Smooth muscle cell (in vitro differentiated cells): ENCODE measurements around the gene SGCE. TPM values are rescaled to one million over a fixed set of nuclear protein-coding genes. Genes with fewer than 3 reads are reported as not detected.

Source experiments
- DNase-seq: peaks from one replicate; lab custom pipeline; 2025; ENCODE audit not compliant: unreplicated experiment; lab: John Stamatoyannopoulos, UW
- H2AFZ ChIP-seq: fragments of 200-600 bp; sonication (generic); 2 replicates; pipeline ENCODE4 v1.6.0; 2016; ENCODE audit warnings: antibody characterized with exemption, low read depth, mild to moderate bottlenecking
- H3F3A ChIP-seq: fragments of 200-600 bp; sonication (generic); 2 replicates; pipeline ENCODE4 v1.6.0; 2017; ENCODE audit warnings: antibody characterized with exemption, low read depth
- H3K27ac ChIP-seq: fragments of 200-600 bp; sonication (generic); 2 replicates; pipeline ENCODE4 v1.5.1; 2016; ENCODE audit warnings: low read depth, mild to moderate bottlenecking
- H3K27me3 ChIP-seq: fragments of 200-600 bp; sonication (generic); 2 replicates; pipeline ENCODE4 v1.6.1; 2016; ENCODE audit warnings: low read depth, mild to moderate bottlenecking
- H3K36me3 ChIP-seq: fragments of 200-600 bp; sonication (generic); 2 replicates; pipeline ENCODE4 v1.5.1; 2016; ENCODE audit warnings: low read depth
- H3K4me1 ChIP-seq: fragments of 200-600 bp; sonication (generic); 2 replicates; pipeline ENCODE4 v1.5.1; 2016; ENCODE audit warnings: low read depth
- H3K4me2 ChIP-seq: fragments of 200-600 bp; sonication (generic); 2 replicates; pipeline ENCODE4 v1.6.0; 2016; ENCODE audit warnings: mild to moderate bottlenecking
- H3K4me3 ChIP-seq: fragments of 200-600 bp; sonication (generic); 2 replicates; pipeline ENCODE4 v1.5.1; 2016; ENCODE audit warnings: mild to moderate bottlenecking
- H3K79me2 ChIP-seq: fragments of 200-600 bp; sonication (generic); 2 replicates; pipeline ENCODE4 v1.6.0; 2016; ENCODE audit warnings: low read depth, mild to moderate bottlenecking
- H3K9ac ChIP-seq: fragments of 200-600 bp; sonication (generic); 2 replicates; pipeline ENCODE4 v1.6.0; 2016; ENCODE audit warnings: low read depth
- H3K9me3 ChIP-seq: fragments of 200-600 bp; sonication (generic); replicated peaks from 2 replicates; pipeline ENCODE4 v1.5.1; 2016; ENCODE audit warnings: low read depth
- H4K20me1 ChIP-seq: fragments of 200-600 bp; sonication (generic); 2 replicates; pipeline ENCODE4 v1.6.0; 2016; ENCODE audit warnings: low read depth
- WGBS: methylation state at CpG from one replicate; pipeline ENCODE4 v1.1.7; 2016; ENCODE audit warnings: low lambda C conversion rate; 5-methylcytosine and 5-hydroxymethylcytosine counted together
- polyA plus RNA-seq: library from polyadenylated mRNA; unstranded; fragments of >200 nt; fragmentation: Nextera tagmentation; extraction: Ambion mirVana; gene quantifications from 2 replicates; pipeline ENCODE4 v1.2.1, GENCODE V29; 2016
- total RNA-seq: library from RNA; depleted of rRNA; stranded (reverse); fragments of >200 nt; gene quantifications from 2 replicates; pipeline ENCODE4 v1.2.3, GENCODE V29; 2014
- TF ChIP-seq, protein P1 (sequence below): fragments of 200-600 bp; sonication (generic); IDR thresholded peaks from 2 replicates; pipeline ENCODE4 v1.5.1; 2017; ENCODE audit warnings: borderline replicate concordance, mild to moderate bottlenecking, antibody characterized with exemption; ENCODE audit not compliant: insufficient read depth, poor library complexity, severe bottlenecking

The SGCE gene
- total and polyA plus RNA-seq, 2 experiments from 2014 or later: 87.1 to 123 TPM

DNA sequence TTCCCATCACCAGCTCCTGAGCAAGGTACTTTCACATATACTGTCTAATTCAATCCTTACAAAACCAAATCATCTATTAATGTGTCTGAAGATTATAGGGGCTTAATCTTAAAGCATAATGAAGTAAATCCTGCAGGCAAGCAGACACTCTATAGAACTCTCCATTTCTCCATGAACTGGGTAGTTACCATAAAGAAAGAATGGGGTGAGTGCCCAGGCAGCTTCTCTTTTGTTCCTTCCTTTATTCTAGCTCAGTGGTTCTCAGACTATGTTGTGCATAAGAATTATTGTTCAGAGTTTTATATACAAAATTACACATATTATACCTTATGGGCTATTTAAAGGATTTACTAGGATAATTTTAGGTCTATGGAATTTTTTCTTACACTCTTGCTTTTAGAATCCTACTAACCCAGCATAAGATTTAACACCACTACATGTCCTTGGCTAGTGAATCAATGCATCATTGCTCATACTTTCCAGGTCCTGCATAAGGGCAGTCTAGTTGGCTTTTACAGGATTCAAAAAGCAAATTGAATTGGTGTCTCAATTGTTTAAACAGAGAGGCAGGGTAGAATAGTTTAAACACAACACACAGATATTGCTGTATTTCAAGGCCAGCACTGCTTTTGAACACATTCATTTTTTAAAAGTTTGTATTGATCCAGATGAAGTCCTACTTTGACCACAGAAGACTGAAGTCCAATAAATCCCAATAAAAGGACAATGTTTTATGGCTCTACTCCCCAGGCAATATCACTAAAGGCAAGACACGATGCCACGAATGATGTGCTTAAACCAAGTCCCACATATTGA lies 12.9 kb downstream of the SGCE start:
- H3K79me2 ChIP-seq: peaks cover 50% of the 10 kb centered on the region
- peak overlapping the region; percentile 73 for H3K27ac ChIP-seq

DNA sequence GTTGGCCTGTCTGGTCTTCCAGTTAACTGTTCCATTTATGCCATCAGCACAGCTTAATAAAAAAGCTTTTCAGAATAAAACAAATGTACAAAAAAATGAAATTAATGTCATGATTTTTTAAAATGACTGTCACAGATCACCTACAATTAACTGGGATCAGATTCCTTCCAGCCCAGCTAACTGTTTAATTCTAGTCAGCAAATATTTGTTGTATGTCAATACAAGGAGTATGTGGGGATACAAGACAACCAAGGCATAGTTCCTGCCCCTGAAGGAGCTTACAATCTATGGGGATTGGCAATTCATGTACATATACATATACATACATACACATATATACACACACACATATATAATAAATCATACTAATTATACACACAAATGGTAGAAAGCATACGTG lies 16.5 kb downstream of the SGCE start:
- Histone ChIP-seq H3K4me3 (no peak overlapping the region), H3K9ac (no peak overlapping the region), H4K20me1 (peaks cover 7% of the 10 kb centered on the region), H3K9me3 (no peaks in the 10 kb centered on the region), H3K79me2 (peaks cover 28% of the 10 kb centered on the region), H3K4me1 (no peaks in the 10 kb centered on the region), H3K27me3 (no peaks in the 10 kb centered on the region), H3K4me2 (no peak overlapping the region), H2AFZ (no peak overlapping the region), H3K36me3 (no peaks in the 10 kb centered on the region), H3K27ac (no peak overlapping the region), H3F3A (no peaks in the 10 kb centered on the region)
- 93% methylated on average over 1 of the region's 1 CpG for WGBS
- no peak for DNase-seq
- TF ChIP-seq, protein P1, sequence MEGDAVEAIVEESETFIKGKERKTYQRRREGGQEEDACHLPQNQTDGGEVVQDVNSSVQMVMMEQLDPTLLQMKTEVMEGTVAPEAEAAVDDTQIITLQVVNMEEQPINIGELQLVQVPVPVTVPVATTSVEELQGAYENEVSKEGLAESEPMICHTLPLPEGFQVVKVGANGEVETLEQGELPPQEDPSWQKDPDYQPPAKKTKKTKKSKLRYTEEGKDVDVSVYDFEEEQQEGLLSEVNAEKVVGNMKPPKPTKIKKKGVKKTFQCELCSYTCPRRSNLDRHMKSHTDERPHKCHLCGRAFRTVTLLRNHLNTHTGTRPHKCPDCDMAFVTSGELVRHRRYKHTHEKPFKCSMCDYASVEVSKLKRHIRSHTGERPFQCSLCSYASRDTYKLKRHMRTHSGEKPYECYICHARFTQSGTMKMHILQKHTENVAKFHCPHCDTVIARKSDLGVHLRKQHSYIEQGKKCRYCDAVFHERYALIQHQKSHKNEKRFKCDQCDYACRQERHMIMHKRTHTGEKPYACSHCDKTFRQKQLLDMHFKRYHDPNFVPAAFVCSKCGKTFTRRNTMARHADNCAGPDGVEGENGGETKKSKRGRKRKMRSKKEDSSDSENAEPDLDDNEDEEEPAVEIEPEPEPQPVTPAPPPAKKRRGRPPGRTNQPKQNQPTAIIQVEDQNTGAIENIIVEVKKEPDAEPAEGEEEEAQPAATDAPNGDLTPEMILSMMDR: no peak

More for the DNA sequence above, 12.9 kb downstream of the SGCE start:
- Histone ChIP-seq H3K4me3 (no peak overlapping the region), H3K27me3 (no peaks in the 10 kb centered on the region), H3K9me3 (no peaks in the 10 kb centered on the region), H3K4me2 (no peak overlapping the region), H4K20me1 (peaks cover 22% of the 10 kb centered on the region), H3F3A (no peaks in the 10 kb centered on the region), H2AFZ (no peak overlapping the region), H3K9ac (no peak overlapping the region), H3K36me3 (no peaks in the 10 kb centered on the region), H3K4me1 (no peaks in the 10 kb centered on the region)
- DNase-seq: no peak
- TF ChIP-seq, protein P1: no peak
- WGBS: 98% methylated on average over 2 of the region's 2 CpGs

DNA sequence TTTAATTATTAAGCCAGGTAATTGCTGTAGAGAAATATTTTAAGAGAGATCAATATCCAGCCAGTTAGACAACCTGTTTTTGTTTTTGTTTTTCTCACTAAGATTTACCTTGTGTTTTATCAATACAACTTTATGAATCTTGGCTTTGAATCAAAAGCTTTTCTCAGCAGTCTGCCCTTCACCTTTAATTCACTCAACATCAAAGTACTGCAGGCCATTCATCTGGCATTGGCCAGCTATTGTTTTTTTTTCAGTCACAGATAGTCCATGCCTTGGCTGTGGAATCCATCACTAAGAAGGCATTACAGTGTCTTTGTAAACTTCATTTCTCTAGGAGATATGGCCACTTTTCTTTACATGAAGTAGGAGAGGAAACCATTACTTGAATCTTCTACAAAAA lies 20.2 kb downstream of the SGCE start:
- Histone ChIP-seq H3K9ac (no peak overlapping the region), H3F3A (no peaks in the 10 kb centered on the region), H3K4me3 (no peak overlapping the region), H3K4me2 (no peak overlapping the region), H2AFZ (no peak overlapping the region), H3K27ac (no peak overlapping the region), H3K4me1 (peaks cover 8% of the 10 kb centered on the region), H3K27me3 (no peaks in the 10 kb centered on the region), H3K79me2 (peaks cover 25% of the 10 kb centered on the region), H3K9me3 (no peaks in the 10 kb centered on the region), H3K36me3 (no peaks in the 10 kb centered on the region), H4K20me1 (peaks cover 26% of the 10 kb centered on the region)
- DNase-seq: no peak
- TF ChIP-seq, protein P1: no peak

DNA sequence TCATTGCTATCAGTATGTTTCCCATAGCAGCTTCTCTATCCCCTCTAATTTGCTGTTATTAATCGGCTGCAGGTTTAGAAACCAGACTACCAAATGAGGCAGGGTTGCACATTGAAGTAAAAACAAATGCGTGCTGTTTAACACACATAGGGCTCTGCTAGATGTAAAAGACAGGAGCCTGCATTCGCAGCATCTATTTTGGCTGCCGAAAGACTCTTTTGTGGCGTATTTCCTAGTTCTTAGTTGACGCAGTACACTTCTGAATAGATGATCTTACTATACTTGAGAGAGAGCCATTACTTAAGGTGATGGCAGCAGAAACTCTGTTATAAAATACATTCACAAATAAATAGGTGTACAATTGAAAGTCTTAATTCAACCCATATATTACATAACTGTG lies 21.4 kb downstream of the SGCE start:
- H3K9ac ChIP-seq: no peak overlapping the region
- H3K4me1 ChIP-seq: peaks cover 8% of the 10 kb centered on the region
- 92% methylated on average over 6 of the region's 6 CpGs for WGBS
- TF ChIP-seq, protein P1: no peak
- no peaks in the 10 kb centered on the region for H3F3A ChIP-seq
- H4K20me1 ChIP-seq: peaks cover 26% of the 10 kb centered on the region
- peaks cover 31% of the 10 kb centered on the region for H3K79me2 ChIP-seq
- no peak overlapping the region for H2AFZ ChIP-seq
- H3K4me3 ChIP-seq: no peak overlapping the region
- no peak overlapping the region for H3K4me2 ChIP-seq
- no peak overlapping the region for H3K27ac ChIP-seq
- H3K36me3 ChIP-seq: no peaks in the 10 kb centered on the region
- no peaks in the 10 kb centered on the region for H3K9me3 ChIP-seq
- no peaks in the 10 kb centered on the region for H3K27me3 ChIP-seq
- DNase-seq: no peak
